Activated gamma-delta T cell treated with Interleukin-2 at 50 U/mL for 16 hours (primary cell): ENCODE results near the gene ASPSCR1.
"Not testable (repeated sequence)": the region's sequence is repeated elsewhere in the genome, so short reads cannot be mapped to it uniquely, and the experiment has no call there.

Experiments
- DNase-seq: peaks from one replicate; pipeline ENCODE4 v3.0.0-alpha.2; 2020

The ASPSCR1 gene

DNA sequence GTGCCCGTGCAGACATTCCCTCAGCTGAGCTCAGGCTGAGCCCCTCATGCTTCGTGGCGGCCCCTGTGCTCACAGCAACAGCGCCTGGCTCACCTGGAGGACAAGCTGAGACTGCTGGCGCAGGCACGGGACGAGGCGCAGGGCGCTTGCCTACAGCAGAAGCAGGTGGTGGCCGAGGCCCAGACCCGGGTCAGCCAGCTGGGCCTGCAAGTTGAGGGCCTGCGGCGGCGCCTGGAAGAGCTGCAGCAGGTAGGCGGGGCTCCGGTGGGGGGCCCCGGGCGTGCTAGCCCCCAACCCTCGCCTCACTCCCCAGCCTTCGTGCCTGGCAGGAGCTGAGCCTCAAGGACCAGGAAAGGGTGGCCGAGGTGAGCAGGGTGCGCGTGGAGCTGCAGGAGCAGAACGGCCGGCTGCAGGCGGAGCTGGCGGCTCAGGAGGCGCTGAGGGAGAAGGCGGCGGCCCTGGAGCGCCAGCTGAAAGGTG is 52.6 kb downstream of the ASPSCR1 start:
- no peak for DNase-seq

GRCh38 chr17:82030470-82031302 is 53.3 kb downstream of the ASPSCR1 start:
- peak; percentile 77 for DNase-seq

GRCh38 chr17:82031303-82031884 is 54.0 kb downstream of the ASPSCR1 start, which contains the start of gene RAC3:
Gene RAC3 (plus strand): TSS chr17:82031678. CDS start chr17:82031762, 84 bp downstream.
- DNase-seq: no peak

GRCh38 chr17:82031885-82032627 is 54.6 kb downstream of the ASPSCR1 start:
- no peak for DNase-seq

- DNase-seq: no peak
Measured at GRCh38 chr17:82033359-82034085, 56.1 kb downstream of the ASPSCR1 start.

- no peak for DNase-seq
Measured at GRCh38 chr17:82034371-82035011, 57.1 kb downstream of the ASPSCR1 start.

GRCh38 chr17:82035488-82035887 is 58.1 kb downstream of the ASPSCR1 start:
- DNase-seq: no peak

- no peak for DNase-seq
Measured at GRCh38 chr17:82035956-82036633, 58.7 kb downstream of the ASPSCR1 start.

DNA sequence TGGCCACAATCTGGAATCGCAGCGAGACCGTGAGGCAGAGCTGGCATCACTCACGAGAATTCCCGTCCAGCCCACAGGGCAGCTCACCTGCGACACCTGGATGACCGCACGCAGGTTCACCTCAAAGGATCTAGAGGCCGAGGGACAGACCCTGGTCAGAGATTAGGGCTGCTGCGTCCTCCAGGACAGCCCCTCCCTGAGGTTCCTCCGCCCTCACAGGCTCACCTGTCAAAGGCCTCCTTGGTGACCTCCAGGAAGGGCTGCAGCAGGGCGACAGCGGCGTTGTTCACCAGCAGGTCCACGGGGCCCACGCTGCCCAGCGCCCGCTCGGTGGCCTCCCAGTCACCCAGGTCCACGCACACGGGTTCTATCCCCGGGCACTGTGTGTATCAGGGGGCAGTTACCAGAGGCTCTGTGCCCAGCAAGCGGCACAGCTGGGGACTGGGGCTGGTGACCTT is 59.2 kb downstream of the ASPSCR1 start:
- no peak for DNase-seq

- DNase-seq: peak; percentile 95
Measured at GRCh38 chr17:82037092-82037888, 59.9 kb downstream of the ASPSCR1 start, which contains the start of gene DCXR. Gene DCXR (minus strand): TSS chr17:82037697. CDS start chr17:82037682, 15 bp downstream.

GRCh38 chr17:82037889-82038195 is 60.4 kb downstream of the ASPSCR1 start:
- DNase-seq: no peak

DNA sequence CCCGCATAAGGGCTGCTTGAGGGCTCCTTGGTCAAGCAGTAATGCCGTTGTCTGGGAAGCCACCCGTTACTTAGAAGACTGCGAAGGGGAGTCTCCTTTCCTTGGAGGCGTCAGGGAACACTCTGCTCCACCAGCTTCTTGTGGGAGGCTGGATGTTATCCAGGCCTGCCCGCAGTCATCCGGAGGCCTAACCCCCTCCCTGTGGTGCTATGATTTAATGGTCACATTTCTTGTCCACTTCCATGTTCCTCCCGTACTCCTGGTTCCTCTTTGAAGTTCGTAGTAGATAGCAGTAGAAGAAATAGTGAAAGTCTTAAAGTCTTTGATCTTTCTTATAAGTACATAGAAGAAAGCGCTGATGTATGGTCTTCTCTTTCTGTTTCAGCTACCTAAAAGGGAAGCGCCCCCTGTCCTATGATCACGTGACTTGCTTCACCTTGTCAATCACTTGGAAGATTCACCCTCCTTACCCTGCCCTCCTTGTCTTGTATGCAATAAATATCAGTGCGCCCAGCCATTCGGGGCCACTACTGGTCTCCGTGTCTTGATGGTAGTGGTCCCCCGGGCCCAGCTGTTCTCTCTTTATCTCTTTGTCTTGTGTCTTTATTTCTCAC is 61.5 kb downstream of the ASPSCR1 start:
- DNase-seq: not testable (repeated sequence)

DNA sequence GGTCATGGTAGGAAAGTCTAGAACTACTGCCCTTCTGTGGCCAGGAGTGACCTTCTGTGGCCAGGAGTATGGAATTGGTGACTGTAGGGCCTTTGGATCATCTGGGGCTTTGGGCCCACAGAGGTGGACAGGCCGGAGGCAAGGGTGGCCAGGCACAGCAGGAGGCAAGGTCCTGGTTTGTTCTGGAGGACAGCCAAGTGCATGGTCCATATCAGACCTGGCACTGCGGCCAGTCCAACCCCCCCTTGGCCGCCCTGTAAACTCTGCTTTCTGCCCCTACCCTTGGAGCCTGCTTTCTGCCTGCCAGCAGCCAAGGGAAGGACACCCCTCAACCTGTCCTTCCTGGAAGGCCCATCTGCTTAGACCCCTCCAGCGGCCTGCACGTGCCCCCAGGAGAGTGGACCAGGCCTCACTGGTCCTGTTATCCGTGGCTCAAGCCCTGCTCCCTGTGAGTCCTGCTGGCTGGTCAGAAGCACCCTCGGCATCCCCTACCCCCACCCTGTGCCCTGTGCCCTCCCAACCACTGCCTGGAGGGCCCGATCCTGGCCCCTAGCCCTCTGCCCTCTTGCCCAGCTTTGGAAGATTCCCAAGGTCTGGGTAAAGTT is 62.4 kb downstream of the ASPSCR1 start:
- DNase-seq: no peak

- DNase-seq: no peak
Measured at GRCh38 chr17:82041144-82041814, 63.9 kb downstream of the ASPSCR1 start.

DNA sequence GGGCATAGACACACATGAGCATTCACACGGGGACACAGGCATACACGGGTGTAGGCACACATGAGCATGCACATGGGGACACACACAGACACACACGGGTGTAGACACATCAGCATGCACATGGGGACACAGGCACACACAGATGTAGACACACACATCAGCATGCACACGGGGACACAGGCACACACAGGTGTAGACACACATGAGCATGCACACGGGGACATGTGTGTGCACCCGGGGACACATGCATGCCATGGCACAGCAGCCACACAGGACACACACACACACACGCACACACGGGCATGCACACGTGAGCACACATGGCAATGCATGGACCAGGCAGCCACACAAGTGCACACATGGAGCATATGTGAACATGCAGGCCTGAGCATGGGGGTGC is 65.2 kb downstream of the ASPSCR1 start:
- no peak for DNase-seq

GRCh38 chr17:82043507-82043906 is 66.1 kb downstream of the ASPSCR1 start:
- DNase-seq: no peak

DNA sequence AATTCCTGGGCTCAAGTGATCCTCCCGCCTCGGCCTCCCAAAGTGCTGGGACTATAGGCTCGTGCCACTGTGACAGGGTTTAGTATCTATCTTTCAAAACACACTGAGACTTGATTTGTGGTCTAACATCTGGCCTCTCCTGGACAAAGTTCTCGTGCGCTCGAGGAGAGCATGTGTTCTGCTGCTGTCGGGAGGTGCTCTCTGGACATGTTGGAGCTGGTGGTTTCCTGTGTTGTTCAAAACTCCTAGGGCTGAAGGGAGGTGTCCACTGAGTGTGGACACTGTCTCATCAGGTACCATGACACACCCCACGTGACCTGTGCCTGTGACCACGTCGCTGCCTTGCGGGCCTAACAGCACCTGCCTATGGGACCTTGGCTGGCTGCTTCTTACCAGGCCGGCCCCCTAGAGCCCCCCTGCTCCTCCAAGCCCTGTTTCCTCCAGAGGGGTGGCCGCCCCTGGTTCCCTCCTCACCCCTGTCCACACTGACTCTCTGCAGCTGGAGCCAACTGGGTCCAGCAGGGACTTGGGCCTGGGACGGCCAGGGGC is 68.6 kb downstream of the ASPSCR1 start:
- DNase-seq: no peak

DNA sequence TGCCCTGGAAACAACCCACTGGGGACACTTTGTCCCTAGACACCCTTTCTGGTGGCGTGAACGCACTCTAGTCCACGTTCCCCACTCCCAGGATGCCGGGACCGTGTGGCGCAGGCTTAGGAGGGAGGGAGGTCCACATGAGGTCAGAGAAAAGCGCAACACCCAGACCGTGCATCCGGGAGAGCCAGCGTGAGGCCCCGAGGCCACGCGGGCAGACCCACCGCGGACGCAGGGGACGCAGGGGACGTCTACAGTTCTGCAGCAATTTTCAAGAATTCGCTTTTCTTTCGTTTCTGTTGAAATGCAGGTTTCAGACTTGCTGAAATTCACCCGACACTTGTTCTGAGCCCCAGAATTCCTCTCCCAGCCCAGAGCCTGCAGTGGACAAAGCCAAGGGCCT is 69.5 kb downstream of the ASPSCR1 start:
- DNase-seq: no peak

DNA sequence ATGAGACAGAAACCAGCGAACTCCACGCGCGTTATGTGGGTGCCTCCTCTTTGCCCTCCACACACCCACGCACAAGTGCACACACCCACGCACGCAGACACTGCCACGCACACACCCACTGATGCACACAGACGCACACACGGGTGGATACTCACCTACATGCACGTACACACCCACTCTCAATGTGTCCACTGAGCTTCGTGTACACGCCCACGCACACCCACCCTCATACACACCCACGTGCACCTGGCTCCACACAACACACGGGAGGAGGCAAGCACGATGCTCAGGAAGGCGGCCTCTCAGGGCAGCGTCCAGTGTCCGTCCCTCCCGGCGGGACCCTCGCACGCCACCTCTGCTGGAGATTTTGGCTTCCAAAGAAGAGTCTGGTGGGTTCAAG is 70.0 kb downstream of the ASPSCR1 start:
- DNase-seq: no peak
